WTC11 (cell line): ENCODE measurements around the gene BRK1.

Experiments used
- CREB1 ChIP-seq: sonication (generic); formaldehyde crosslinking; IDR thresholded peaks from 2 replicates; pipeline ENCODE4 v1.8.0; 2023; ENCODE audit warnings: mild to moderate bottlenecking, missing genetic modification reagents
- JAZF1 ChIP-seq: fragments of 250-450 bp; sonication (Bioruptor Pico); IDR thresholded peaks from 2 replicates; pipeline ENCODE4 v1.9.0; 2021; ENCODE audit warnings: moderate library complexity, mild to moderate bottlenecking, inconsistent platforms
- TF ChIP-seq, protein P1 (sequence below): fragments of 200-600 bp; IDR thresholded peaks from 2 replicates; pipeline ENCODE4 v1.8.0; 2022; ENCODE audit warnings: antibody characterized with exemption
- TF ChIP-seq, protein P2 (sequence below): sonication (generic); formaldehyde crosslinking; IDR thresholded peaks from 2 replicates; pipeline ENCODE4 v1.8.1; 2022; ENCODE audit warnings: low read depth, missing genetic modification reagents, borderline replicate concordance

GRCh38 chr3:10173926-10174435, 58.5 kb downstream of the BRK1 start:
- TF ChIP-seq, protein P1, sequence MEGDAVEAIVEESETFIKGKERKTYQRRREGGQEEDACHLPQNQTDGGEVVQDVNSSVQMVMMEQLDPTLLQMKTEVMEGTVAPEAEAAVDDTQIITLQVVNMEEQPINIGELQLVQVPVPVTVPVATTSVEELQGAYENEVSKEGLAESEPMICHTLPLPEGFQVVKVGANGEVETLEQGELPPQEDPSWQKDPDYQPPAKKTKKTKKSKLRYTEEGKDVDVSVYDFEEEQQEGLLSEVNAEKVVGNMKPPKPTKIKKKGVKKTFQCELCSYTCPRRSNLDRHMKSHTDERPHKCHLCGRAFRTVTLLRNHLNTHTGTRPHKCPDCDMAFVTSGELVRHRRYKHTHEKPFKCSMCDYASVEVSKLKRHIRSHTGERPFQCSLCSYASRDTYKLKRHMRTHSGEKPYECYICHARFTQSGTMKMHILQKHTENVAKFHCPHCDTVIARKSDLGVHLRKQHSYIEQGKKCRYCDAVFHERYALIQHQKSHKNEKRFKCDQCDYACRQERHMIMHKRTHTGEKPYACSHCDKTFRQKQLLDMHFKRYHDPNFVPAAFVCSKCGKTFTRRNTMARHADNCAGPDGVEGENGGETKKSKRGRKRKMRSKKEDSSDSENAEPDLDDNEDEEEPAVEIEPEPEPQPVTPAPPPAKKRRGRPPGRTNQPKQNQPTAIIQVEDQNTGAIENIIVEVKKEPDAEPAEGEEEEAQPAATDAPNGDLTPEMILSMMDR = no peak
- no peak for TF ChIP-seq CREB1 (CRISPR knock-in tag)
- TF ChIP-seq, protein P2, sequence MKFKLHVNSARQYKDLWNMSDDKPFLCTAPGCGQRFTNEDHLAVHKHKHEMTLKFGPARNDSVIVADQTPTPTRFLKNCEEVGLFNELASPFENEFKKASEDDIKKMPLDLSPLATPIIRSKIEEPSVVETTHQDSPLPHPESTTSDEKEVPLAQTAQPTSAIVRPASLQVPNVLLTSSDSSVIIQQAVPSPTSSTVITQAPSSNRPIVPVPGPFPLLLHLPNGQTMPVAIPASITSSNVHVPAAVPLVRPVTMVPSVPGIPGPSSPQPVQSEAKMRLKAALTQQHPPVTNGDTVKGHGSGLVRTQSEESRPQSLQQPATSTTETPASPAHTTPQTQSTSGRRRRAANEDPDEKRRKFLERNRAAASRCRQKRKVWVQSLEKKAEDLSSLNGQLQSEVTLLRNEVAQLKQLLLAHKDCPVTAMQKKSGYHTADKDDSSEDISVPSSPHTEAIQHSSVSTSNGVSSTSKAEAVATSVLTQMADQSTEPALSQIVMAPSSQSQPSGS (CRISPR knock-in tag) = no peak
- no peak for TF ChIP-seq JAZF1
